GM19452 (cell line): ENCODE results near the gene SP8.

Experiments used
- ATAC-seq: cut with Tn5 transposase; IDR thresholded peaks from one replicate; pipeline ENCODE4 v1.9.1; 2021; ENCODE audit not compliant: unreplicated experiment

Gene SP8

GRCh38 chr7:20776214-20776911, 10.3 kb downstream of the SP8 start:
- no peak for ATAC-seq

- no peak for ATAC-seq
Observed at GRCh38 chr7:20754001-20754400, 32.7 kb downstream of the SP8 start.

- no peak for ATAC-seq
Observed at GRCh38 chr7:20749906-20750305, 36.8 kb downstream of the SP8 start.

- ATAC-seq: no peak
Observed at GRCh38 chr7:20748853-20749252, 37.8 kb downstream of the SP8 start.

- ATAC-seq: no peak
Observed at GRCh38 chr7:20747001-20747400, 39.7 kb downstream of the SP8 start.

DNA sequence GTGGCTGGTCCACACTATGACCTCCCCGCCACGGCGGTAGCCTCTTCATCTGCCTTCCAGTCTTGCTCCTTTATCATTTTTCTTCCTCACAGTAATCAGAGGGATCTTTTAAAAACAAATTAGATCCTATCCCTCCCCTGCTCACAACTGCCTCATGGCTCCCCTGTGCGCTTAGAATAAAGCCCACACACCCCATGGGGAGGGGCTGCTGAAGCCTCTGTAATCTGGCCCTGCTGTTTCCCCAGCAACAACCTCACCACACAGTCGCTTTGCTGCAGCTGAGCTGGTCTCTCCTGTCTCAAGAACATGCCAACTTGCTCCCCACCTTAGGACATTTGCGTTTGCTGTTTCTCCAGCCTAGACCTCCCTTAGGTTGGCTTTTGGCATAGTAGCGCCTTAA, 41.0 kb downstream of the SP8 start:
- ATAC-seq: no peak

GRCh38 chr7:20744954-20745446, 41.7 kb downstream of the SP8 start:
- no peak for ATAC-seq

- no peak for ATAC-seq
Observed at GRCh38 chr7:20742913-20743312, 43.8 kb downstream of the SP8 start.

GRCh38 chr7:20741801-20742200, 44.9 kb downstream of the SP8 start:
- ATAC-seq: no peak

DNA sequence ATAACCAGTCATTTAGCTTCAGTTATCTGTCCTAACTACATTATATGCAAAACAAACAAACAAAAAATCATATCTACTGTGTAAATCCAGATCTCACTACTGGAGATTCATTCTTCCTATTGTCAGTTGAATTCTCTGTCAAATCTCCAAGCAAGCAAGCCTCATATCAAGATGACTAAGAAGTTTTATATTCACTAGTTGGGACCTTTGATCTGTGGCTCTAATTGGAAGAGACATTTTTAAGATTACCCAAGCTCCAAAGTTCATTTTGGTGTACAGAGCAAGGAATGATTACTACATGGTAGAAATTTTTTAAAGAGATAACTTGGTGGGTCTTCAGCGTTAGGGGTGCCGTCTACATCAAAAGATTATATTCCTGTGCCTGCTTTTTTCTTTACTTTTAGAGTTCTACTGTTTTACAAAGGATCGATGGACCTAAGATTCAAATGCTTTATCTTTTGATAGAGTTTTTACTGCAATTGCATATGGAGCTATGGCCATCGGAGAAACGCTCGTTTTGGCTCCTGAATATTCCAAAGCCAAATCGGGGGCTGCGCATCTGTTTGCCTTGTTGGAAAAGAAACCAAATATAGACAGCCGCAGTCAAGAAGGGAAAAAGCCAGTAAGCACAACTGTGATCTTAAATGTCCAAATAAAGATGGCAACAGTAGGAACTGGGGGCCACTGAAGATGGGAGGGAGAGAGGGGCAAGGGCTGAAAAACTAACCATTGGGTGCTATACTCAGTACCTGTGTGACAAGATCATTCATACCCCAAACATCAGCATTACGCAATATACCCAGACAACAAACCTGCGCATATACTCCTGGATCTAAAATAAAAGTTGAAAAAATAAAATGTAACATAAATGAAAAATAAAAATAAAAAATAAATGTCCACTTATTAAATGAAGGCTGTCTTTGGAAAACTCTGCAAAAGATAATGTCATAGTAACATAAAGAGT, 47.9 kb downstream of the SP8 start:
- no peak for ATAC-seq

DNA sequence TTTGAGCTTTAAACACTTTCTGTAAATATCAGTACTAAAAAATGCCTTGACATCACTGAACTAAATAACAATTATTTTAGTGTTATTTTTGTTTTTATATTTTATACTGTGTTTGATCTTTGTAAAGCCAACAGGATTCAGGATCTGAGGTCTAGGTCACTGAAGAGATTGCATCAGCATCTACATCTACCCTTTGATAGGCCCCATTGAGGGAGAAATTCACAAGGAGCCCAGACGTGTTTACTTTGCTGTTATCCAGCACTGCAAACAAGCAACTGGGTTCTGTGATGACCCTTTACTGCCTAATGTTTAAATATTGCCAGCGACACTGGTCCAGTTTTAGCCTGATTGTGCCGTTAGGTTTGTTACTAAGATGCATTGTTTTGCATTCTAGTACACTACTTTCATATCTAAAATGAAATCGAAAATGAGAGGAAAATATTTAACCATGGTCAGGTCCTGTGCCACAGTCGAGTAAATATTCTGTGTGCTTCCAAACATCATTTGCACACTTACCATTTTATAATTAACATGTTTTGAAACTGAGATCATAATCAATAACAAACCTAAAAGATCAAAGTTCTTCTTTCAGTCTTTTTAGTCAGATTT, 48.7 kb downstream of the SP8 start:
- ATAC-seq: no peak

- no peak for ATAC-seq
Observed at GRCh38 chr7:20735346-20736065, 51.2 kb downstream of the SP8 start.
